ENCODE measurements around the gene KCTD5.

GRCh38 chr16:2720064-2720457, 37.7 kb downstream of the KCTD5 start, which contains the start of gene PRSS27:
- TF ChIP-seq CTCF (IDR thresholded peaks at IDR 0.05 in 2 of 3, conservative IDR thresholded peaks at IDR 0.05 in 1 of 3; ENCODE audit: borderline replicate concordance in 1 of 3, insufficient read depth in 1 of 3, low read depth in 2 of 3, low read length in 2 of 3) (no peak), YY1 (IDR thresholded peaks at IDR 0.05; ENCODE audit: extremely low read depth, insufficient replicate concordance, low read depth, low read length) (no peak), POLR2AphosphoS5 (IDR thresholded peaks at IDR 0.05; ENCODE audit: low read depth, low read length) (no peak), POLR2A (IDR thresholded peaks at IDR 0.05; ENCODE audit: borderline replicate concordance, extremely low read depth, insufficient read depth, insufficient read length) (peak; percentile 3)
